Hepatic stellate cell (primary cell): ENCODE measurements around the gene AIG1.

Experiments
- DNase-seq: peaks from one replicate; pipeline ENCODE4 v3.0.0; 2011; ENCODE audit warnings: low spot score

Gene AIG1

DNA sequence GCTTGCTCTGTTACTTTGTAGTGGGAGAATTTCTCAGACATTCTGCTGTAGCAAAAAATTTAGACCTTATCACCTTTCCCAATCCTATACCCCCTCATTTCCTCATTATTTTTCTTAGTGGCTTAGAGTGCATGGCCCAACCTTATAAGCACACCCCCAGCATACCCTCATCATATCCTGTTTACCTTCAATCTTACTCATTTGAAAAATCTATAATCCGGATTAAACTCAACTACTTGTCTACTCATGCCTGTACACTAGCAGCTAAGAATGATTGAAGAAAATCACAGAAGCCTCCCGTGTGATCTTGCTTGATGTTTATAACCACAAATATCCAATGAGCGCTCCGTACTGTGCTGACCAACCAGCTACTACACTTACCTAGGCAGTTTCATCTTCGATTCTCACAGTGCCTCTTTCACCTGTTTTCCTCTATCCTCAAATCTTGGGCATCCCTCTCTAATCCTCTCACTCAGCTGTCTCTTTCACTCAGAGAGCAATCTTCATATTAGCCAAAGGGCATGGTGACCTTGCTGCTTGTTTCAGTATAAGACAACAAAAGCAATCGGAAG is 36.6 kb downstream of the AIG1 start:
- no peak for DNase-seq

DNA sequence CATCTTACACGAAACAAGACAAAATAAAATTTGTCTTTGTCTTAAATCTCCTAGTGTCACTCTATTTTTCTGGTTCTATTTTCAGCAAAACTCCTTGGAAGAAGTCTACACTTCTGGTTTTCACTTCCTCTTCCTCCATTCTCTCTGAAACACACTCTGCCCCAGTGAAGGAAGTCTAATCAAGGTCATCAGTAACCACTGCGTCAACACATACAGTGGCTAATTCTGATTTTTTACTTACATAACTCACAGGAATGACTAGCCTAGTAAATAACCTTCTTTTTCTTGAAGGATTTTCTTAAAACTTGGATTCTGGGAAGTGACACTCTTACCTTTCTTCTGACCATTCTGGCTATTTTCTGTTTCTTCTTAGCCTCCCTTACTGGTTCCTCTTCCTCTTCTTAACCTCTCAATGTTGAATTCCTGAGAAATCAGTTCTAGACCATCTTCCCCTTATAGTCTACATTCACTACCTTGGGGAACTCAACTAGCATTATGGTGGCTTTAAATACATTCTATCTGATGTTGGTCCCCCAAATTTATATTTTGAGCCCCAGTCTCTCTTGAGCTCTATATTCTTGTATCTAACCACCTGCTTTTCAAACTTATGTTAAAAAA is 37.5 kb downstream of the AIG1 start:
- DNase-seq: no peak

DNA sequence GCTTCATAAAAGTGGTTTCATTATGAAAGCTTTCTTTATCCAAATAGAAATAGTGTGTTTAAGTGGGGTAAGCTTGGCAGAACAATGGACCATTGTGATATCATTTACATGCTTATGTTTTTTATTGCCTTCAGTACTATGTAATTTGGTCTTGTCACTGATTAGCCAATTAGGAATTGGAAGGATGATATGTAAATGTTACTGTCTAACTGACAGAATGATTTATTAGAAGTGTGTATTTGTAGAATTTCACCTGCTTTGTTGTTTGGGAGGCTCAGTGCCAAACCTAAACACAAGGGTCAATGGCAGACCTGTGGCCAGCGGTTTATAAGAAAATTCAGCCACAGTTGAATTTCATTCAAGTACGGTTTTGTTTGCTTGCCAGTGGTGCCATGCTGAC is 39.0 kb downstream of the AIG1 start:
- DNase-seq: no peak

DNA sequence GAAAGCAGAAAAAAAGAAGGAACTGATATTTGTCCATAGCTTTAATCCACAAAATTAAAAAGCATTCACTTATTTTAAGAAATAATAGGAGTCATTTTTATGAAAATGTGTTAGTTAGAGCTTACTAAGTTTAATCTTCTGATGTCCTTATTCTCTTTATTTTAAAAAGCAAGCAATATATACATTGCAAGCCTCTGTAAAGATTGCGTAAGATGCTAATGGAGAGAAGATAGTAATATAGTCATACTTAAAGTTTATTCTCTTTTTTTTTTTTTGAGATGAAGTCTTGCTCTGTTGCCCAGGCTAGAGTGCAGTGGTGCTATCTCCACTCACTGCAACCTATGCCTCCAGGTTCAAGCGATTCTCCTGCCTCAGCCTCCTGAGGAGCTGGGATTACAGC is 39.7 kb downstream of the AIG1 start:
- DNase-seq: no peak

DNA sequence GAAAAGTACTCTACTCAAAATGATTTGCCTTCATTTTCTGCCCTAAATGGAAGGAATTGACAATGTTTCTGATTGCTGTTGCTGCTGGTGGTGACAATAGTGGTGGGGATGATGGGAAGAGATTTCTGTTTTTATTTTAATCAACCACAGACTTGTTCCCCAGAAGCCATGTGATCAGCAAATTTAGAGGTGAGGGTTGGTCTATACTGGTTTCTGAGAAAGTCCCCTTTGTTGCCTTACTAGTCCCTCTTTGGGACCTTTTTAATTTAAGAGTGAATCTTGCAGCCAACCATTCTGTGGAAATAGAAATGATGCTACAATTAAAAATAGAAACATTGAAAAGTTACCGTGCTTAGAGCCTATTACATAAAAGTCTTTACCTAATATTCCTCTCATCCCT is 43.2 kb downstream of the AIG1 start:
- DNase-seq: no peak

DNA sequence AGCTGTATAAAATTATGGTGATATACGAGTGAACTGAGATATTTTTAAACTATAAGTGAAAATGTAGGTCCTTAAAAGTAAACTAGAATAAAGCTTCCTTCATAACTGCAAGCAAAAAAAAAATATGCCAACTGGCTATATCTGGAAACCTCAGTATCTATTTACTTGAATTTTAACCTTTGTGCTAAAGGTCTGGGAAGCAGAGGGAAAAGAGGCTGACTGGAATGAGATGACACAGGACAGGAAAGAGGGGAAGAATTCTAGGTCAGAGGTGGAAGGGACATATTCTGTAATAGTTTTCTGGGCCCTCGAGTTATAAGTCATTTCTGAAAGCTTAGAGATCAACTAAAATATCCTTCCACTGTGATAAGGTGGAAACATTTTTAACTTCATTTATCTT is 46.8 kb downstream of the AIG1 start:
- DNase-seq: peak; percentile 15

DNA sequence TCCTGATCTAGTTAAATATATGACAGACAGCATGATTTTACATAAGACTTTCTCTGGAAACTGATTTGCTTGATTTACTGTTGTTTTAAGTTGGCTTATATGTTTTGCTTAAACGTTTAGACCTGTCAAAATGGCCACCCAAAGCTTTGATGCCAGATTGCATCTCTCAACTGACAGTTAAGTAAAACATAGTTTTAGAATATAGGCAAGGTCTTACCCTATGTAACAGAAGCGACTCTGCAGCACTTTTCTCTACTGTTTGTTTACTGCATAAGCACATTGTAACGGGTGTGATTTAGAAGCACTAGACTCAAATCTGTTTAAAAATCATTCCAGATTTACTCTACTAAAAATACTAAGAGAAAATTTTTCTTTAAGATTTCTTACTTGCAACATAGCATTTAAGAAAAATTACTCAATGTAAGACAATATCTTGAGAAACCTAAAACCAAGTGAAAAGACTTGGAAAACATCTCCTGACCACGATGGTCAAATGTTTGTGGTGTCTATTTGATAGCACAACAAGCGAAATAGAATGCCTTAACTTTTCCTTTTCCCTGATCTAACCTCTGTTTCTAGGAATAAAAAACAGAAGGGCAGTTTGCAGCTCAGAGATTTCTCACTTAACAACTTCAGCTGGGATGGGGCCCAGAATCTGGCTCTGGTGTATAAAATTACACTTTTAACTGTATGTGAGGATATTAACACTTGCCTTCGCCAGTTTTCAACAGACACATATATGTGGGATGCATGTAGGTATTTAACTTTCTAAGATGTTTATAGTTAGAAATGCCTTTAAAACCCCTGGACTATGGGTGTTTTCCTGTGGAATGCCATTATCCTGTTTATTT is 47.4 kb downstream of the AIG1 start:
- DNase-seq: no peak

DNA sequence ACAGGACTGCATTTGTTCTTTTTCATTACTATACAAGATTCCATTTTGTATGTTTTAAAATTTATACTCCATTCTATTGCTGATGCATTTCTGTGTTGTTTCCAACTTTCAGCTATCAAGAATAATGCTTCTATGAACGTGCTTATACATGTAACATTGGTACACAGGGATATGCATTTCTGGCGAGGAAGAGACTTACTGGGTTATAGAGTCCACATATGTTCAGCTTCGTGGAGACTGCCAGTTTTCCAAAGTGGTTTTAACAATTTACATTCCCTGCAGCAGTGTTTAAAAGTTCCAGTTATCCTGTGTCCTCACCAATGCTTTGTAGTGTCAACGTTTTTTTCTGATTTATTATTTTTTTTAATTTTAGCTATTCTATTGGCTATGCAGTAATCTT is 48.5 kb downstream of the AIG1 start:
- DNase-seq: no peak

DNA sequence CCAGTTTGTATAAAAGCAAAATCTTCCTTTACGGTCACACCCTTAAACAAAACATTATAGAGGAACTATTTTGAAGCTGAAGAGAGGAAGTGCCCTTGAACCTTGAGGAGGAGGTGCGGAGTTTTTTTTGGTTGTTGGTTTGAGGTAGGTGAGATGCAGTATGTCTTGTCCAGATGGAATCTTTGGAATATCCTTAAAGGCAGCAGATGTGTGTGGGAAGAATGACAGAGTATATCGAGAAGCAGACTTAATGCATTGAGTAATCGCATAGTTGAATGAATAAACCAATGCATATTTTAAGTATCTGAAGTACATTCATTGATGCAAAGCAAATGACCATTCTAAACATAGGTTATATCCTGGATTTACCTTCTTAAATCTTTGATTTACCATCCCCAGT is 49.9 kb downstream of the AIG1 start:
- peak; percentile 27 for DNase-seq

DNA sequence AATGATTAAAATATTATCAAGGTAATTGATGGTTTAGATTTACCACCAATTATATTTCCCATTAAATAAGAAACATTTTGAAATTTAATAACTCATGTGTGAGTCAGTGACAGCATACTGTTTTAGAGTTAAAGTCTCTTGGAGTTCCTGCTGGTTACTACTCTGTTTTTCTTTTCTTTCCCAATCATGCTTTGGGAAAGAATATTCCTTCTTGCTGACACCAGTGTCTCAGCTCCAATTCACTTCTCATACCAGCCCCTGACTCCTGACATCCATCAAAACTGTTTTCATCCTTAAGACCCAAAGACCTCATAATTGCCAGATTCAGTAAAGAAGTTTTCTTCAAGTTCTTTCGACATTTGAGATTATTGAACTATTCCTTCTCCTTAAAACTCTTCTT is 50.3 kb downstream of the AIG1 start:
- DNase-seq: peak; percentile 38

DNA sequence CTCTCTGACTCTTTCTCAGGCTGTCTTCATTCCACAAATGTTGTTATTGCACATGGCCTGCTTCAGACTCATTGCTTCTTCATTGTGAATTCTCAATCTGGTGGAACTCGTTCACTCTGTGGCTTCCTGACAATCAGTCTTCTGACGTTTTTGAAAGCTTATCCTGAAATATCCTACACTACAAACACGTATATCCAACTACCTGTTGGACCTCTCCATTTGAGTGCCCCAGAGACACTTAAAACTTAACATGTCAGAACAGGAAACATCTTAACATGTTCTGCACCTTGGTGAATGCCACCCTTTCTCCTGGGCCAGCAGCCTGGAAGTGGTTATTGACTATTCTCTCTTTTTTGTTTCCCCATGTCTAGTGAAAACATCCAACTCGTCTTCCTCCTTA is 50.8 kb downstream of the AIG1 start:
- DNase-seq: no peak

DNA sequence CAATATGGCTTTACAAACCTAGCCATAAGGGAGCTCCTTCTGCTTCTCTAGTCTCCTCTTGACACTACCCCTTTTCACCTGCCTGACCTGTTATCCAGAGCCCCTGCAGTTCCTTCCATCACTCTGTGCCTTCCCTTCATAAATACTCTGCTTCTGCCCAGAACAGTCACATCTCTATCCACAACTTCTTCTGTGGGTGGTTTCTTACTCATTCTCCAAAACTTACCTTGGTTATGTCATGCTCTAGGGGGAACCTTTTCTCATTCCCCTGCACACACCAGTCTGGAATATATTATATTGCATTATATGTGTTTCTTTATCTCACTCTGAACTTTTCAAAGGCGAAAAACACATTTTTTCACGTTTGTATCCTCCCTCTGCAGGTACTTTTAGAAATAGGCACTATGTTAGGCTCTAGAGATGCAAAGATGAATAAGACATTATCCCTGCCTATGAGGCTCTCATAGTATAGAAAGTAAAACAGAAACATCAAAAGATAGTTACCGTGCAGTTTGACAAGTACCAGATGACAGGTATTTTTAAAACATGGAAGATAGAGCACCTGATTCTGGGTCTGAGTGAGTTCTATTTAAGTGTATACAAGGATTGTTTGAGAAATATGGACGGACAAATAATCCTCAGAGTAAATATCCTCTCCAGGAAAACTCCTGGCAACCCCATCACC is 51.5 kb downstream of the AIG1 start:
- no peak for DNase-seq

DNA sequence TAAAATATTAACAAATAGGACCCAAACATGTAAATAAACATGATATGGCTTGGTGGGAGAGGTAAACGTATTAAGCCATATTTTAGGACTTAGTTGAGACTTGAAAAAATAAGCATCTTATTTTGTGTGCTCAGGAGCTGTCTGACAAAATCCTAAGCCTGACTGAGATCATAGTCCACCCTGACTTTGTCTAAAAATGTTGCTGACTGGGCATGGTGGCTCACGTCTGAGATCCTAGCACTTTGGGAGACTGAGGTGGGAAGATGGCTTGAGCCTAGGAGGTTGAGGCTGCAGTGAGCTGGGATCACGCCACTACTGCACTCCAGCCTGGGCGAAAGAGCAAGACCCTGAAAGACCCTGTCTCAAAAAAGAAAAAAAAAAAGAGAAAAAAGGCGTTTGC is 52.1 kb downstream of the AIG1 start:
- no peak for DNase-seq

DNA sequence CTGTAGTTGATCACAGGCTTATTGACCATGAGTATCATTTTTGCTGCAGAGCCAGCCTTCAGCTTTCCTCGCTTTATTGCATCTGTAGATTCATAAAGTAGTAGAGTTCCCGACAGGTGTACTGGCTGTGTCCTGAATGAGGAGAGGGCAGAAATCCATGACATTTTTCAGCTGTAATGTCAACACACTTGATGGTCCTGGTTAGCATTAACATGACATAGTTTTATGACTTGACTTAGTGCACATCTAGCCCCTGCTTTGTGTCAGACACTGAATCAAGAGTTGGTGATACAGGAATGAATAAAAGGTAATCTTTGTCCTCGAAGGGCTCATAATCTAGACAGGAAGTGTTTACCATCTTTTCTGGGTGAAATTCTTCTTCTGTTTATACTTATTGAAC is 55.0 kb downstream of the AIG1 start:
- no peak for DNase-seq

DNA sequence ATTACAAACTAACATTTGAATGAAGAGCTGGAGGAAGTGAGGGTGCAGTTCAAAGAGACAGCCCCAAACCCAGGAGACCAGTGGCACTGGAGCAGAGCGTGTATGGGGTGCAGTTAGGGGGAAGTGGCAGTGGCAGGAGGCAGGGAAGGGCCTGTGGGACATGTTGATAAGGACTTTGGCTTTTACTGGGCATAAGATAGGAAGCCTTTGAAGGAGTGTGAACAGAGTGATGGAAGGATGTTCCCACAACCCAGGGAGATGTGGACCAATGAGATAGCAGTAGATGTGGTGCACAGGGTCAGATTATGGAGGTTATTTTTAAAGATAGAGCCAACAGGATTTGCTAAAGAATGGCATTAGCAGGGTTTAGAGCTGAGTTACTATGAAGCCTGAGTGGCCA is 56.4 kb downstream of the AIG1 start:
- no peak for DNase-seq

DNA sequence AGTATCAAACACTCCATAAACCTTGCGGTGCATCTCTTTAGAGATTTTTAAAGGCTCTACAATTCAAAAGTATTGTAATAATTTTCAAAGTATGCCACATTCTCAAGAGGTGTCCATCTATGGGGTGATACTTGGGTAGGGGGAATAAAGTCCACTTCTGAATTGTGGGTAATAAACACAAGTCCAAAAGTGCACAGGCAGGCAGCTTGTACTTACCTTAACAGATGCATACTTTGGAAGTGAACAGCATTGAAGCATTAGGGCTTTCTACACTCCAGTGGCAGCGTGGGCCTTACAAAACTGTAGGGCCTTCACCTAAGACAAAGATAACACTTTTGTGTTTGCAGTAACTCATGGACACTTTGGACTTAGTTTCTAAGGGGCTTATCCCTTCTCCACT is 58.6 kb downstream of the AIG1 start:
- DNase-seq: no peak

DNA sequence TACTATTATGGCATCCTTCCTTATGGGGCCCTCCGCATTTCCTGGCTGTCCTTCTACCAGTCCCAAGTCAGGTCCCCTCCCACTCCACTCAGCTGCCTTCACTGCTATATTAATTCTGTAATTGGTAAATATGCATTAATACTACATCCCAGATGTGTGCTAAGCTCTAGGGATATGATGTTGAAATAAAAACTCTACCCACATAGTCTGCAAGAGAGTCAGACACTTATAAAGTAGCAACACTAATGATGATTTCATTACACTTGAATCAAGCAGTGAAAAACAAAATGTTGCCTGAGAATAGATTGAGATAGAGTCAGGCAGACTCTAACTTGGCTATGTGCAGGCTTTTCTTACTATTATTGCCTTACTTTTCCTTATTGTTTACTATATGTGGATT is 62.4 kb downstream of the AIG1 start:
- no peak for DNase-seq

DNA sequence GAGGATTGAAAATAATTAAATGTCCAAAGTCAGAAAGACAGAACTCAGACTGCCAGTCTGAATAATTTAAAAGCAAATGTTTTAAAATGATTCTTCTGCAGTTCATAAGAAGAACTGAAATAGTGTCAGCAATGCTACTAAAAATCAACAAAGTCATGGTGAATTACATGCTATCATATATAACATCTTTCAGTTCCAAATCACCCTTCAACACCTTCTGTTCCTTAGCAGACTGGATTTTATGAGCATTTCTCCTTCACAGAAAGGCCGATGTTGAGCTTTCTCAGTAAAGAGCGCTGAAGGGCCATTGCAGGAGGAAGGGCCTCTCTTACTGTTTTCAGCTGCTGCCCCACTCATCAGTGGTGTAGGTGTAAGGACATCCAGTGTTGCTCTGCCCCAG is 63.3 kb downstream of the AIG1 start:
- DNase-seq: no peak

DNA sequence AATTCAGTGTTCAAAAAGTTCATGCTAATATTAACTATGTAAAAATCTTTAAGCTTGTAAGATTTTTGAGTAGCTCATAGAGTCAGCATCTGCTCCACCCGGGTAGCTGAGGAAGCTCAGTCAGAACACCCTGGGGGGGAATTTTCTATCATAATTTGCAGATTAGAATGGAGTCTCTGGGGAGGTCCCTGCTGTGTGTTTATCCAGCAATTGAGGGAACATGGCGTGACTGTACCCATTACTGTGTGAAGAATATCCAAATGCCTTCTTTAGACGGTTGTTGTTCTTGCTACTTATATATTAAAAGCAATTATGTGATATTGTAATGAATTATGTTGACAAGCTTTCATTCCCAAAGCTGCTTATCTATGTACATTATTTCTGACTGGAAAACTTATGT is 64.8 kb downstream of the AIG1 start:
- no peak for DNase-seq

DNA sequence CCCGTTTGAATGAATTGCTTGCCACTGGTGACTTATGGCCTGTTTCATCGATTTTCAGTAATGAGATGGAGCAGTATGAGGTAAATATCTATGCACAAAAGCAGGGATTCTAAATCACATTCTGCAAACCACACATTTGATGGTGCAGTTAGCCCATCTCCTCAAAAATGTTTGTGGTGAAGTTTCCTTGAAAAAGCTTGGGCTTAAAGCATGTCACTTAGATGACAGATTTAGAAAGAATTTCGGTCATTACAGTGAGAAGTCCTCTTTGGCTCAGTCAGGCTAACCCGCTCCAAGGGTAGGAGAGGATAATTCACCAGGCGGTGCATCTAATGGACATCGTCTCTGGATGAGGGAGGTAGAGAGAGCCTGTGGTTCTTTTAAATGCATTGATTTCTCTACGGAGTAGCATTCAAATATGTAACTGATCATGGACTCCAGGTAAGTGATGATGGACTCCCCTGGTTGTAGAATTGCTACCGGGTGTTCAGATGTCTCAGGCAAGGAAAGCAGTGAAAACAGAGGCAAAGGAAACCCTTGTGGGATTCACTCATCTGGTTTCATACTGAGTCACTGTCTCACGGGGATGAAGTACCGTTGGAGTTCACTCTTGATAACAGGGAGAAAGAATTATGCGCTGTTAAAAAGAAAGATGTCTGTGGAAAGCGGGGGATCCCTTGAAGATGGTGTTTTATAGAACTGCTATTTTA is 65.3 kb downstream of the AIG1 start:
- peak; percentile 48 for DNase-seq

DNA sequence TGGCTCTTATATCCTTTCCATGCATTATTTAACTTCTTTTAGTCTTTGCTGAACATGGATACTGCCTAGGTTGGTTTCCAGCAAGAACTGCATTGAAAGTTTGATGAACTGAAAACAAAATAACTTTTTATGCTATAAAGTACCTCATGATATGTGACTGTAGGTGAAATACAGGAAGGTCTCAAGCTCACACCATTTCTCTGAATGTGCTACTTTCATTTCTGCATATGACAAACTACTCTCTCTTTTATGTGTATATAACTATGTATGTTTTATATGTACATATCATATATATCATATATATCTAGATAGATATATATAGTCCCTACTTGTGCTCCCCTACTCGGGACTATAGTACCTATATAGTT is 65.9 kb downstream of the AIG1 start:
- no peak for DNase-seq

DNA sequence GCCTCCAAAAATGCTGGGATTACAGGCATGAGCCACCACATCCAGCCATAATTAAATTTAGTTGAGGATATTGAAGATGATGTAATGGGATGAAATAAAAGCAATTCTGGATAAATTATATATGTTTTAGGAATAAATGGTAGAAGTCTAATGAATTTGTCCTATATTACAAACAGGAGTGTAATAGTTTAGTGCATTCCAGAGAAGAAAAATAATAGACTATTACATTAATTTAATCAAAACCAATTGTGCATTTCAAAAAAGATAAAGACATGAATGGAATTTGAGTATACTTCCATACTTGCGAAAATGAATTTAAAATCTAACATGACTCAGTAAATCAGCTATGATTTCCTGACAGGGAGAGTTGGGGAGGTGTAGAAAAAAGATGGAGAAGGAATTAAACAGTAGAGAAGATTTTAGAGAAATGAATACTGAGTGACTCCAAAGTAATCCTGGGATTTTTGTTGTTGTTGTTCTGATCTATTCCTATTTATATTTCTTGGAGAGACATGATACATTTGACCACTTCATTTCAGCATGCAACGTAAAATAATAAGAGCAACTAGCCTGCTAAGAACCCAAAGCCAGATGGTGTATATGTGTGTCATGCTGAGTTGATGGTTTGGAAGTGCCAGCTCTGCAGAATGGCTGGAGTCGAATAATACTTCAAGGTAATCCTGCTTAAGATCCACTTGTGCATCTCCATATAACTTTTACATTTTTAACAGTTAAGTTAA is 67.4 kb downstream of the AIG1 start:
- DNase-seq: no peak
